Skin epidermis (tissue), 12 donors: Measurements from ENCODE around the gene TENT5C.
"Not testable (repeated sequence)": the region's sequence is repeated elsewhere in the genome, so short reads cannot be mapped to it uniquely, and the experiment has no call there.

Experiments used
- H3K27ac ChIP-seq, 21 experiments: fragments of 200-600 bp; sonication (generic) in 11 of 21; one replicate each; pipeline ENCODE4 v1.5.0; 2020; ENCODE audit warnings: mild to moderate bottlenecking in 3 of 21, inconsistent platforms in 2 of 21, moderate library complexity in 2 of 21
- H3K4me3 ChIP-seq, 7 experiments: fragments of 200-600 bp; sonication (generic) in 2 of 7; one replicate each; pipeline ENCODE4 v1.5.0; 2020; ENCODE audit warnings: inconsistent platforms in 2 of 7, mild to moderate bottlenecking in 2 of 7, moderate library complexity in 1 of 7

TENT5C gene

GRCh38 chr1:117605774-117606648 lies at the start of gene TENT5C:
TSS of gene TENT5C (plus strand) at chr1:117606048. CDS start at chr1:117622869, 16,821 bp downstream.
- Histone ChIP-seq H3K27ac (peak within 1 kb of the TSS; percentile 1 to 88 (median 64)), H3K4me3 (peak within 1 kb of the TSS; percentile 55 to 84 (median 68))

- H3K4me3 ChIP-seq: no peak overlapping the region
- no peak overlapping the region for H3K27ac ChIP-seq
Measured at GRCh38 chr1:117556341-117556740, 49.5 kb upstream of the TENT5C start.

- H3K27ac ChIP-seq: no peak overlapping the region
- H3K4me3 ChIP-seq: no peak overlapping the region
Measured at GRCh38 chr1:117556976-117557375, 48.9 kb upstream of the TENT5C start.

DNA sequence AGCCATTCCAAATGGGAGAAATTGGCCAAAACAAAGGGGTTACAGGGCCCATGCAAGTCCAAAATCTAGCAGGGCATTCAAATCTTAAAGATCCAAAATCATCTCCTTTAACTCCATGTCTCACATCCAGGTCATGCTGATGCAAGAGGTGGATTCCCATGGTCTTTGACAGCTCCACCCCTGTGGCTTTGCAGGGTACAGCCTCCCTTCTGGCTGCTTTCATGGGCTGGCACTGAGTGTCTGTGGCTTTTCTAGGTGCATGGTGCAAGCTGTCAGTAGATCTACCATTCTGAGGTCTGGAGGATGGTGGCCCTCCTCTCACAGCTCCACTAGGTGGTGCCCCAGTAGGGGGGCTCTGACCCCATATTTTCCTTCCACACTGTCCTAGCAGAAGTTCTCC lies 47.4 kb upstream of the TENT5C start:
- not testable (repeated sequence) for H3K4me3 ChIP-seq, H3K27ac ChIP-seq

DNA sequence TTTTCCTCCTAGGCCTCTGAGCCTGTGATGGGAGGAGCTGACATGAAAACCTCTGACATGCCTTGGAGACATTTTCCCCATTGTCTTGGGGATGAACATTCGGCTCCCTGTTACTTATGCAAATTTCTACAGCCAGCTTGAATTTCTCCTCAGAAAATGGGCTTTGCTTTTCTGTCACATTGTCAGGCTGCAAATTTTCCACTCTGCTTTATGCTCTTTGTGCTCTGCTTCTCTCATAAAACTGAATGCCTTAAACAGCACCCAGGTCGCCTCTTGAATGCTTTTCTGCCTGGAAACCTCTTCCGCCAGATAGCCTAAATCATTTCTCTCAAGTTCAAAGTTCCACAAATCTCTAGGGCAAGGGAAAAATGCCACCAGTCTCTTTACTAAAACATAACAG lies 46.7 kb upstream of the TENT5C start:
- Histone ChIP-seq H3K4me3 (no peak overlapping the region), H3K27ac (no peak overlapping the region)

DNA sequence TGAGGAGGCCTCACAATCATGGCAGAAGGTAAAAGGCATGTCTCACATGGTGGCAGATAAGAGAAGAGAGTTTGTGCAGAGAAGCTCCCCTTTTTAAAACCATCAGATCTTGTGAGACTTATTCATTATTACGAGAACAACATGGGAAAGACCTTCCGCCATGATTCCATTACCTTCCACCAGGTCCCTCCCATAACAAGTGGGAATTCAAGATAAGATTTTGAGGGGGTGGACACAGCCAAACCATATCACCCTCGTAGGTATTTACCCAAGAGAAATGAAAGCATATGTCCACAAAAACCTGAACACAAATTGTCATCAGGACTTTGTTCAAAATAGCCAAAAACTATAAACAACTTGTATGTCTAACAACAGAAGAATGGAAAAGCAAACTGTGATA lies 45.9 kb upstream of the TENT5C start:
- Histone ChIP-seq H3K4me3 (no peak overlapping the region), H3K27ac (no peak overlapping the region)

DNA sequence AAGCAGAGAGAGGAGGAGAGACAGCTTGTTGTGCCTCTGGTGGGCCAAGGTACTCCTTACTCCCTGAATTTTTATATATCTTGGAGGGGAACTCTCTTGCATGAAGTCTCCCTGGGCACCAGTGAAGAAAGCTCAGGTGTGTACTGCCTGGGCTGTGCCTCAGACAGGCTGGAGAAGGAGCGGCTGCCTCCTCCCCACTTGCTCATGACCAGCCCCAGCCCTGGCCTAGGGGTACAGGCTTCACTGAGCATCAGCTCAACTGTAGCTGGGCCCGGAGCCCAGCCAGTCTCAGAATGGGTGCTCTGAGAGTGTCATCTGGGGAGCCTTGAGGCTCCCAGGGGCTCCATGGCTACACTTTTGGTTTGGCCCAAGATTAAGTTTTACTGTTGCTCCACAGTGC lies 44.8 kb upstream of the TENT5C start:
- H3K27ac ChIP-seq: no peak overlapping the region

GRCh38 chr1:117561551-117561950 lies 44.3 kb upstream of the TENT5C start:
- H3K4me3 ChIP-seq: no peak overlapping the region
- no peak overlapping the region for H3K27ac ChIP-seq

More for the DNA sequence above, 44.8 kb upstream of the TENT5C start:
- H3K4me3 ChIP-seq: no peak overlapping the region

GRCh38 chr1:117562581-117563491 lies 43.0 kb upstream of the TENT5C start:
- no peak overlapping the region for H3K27ac ChIP-seq

DNA sequence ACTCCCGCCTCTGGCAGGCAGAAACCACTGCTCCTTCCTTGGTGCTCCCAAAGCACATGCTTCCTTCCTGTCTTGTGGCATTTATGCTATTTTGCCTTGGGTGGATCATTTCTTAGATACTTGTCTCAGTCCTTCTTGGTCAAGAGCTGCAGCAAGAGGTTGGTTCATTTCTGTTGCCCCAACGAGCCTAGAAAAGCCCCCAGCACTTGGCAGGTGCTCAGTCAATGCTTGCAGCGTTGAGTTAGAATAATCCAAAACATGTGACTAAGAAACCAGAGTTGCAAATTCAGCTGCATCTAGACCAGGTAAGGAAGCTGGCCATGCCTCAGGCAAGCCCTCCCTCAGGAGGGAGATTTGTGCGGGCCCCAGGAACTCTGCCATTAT lies 42.4 kb upstream of the TENT5C start:
- H3K4me3 ChIP-seq: no peak overlapping the region
- no peak overlapping the region for H3K27ac ChIP-seq

More at GRCh38 chr1:117562581-117563491, 43.0 kb upstream of the TENT5C start:
- no peak overlapping the region for H3K4me3 ChIP-seq

DNA sequence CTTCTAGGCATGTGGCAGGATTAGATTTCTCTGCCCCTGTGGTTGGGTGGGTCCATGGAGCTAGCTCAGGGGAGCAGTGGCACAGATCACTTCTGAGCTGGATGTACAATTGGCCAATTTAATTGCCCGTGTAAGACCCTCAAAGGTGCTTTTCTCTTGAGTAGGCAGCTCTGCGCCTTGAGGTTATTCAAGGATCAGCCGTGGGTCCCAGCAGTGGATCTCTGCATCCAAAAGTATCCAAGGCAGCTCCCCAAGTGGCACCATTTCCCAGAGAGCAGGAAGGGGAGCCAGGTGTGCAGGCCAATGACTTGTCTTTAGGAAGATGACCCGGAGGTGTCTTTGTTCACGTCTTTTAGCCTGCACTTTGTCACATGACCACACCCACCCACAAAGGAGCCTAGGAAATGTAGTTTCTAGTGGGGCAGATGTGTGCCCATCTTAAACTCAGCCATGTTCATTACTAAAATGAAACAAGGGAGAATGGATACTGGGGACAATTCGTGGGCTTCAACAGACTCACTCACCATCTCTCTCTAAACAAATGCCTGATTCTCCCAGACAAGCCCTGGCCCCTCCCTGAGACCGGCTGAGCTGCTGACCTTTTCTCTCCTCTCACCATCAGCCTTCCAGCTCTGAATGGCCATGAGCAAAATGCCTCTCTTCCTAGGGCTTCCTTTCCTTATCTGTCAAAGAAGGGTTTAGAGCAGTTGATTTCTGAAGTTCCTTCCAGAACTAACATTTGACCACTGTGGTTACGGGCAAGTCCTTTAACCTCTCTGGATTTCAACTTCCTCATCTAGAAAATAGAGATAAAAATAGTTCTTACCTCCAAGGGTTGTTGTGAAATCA lies 41.4 kb upstream of the TENT5C start:
- Histone ChIP-seq H3K27ac (no peak overlapping the region), H3K4me3 (no peak overlapping the region)

DNA sequence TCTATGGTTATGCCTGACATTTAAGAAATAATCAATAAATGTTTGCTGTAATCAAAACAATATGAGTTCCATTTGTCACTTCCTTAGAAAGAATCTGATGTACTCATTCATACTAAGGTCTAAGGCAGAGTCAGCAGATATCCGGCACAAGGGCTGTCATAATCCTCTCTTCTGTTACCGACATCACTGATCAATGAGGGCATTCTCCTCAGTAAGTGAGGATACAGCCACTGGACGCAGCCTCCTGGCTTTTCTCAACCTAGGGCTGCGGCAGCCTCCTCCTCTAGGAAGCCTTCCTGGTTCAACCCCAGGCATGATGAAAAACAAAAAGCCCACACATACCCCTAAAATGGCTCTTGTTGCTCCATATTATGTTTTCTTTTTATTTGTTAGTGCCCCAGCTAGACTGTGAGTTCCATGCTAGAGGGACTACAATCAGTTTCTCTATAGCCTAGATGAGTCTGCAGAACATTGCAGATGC lies 40.7 kb upstream of the TENT5C start:
- no peak overlapping the region for H3K4me3 ChIP-seq
- no peak overlapping the region for H3K27ac ChIP-seq

DNA sequence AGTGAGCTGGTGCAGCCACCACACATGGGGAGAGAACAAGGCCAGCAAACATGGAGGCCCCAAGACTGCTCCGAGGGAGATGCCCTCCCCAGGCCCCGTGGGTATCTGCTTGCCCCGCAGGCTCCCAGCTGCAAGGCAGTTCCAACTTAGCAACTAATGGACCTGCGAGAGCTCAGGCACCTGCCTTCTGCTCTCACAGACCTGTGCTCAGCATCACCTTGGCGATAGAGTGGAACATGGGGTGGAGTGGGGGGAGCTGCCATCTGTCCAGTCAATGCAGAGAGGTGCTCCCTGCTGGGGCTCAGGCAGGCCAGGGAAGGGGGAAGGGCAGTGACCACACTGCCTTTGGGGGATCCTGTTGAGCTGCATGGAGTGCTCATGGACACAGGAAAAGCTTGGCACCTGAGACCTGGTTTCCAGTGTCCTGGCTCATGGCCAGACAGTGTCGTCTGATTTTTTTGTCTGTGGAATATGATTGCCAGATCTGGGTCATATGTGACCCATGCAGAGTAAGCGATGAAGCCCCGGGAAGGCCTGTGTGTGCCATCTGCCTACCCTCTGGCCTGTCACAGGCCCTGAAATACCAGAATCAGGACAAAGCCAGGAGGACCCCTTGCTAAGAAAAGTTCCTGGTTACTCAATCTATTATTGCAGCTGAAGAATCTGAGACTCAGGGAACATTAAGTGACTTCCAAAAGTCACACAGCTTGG lies 39.9 kb upstream of the TENT5C start:
- Histone ChIP-seq H3K27ac (no peak overlapping the region), H3K4me3 (no peak overlapping the region)

GRCh38 chr1:117566556-117566955 lies 39.3 kb upstream of the TENT5C start:
- Histone ChIP-seq H3K4me3 (no peak overlapping the region), H3K27ac (no peak overlapping the region)

- Histone ChIP-seq H3K4me3 (no peak overlapping the region), H3K27ac (no peak overlapping the region)
Measured at GRCh38 chr1:117567435-117567834, 38.4 kb upstream of the TENT5C start.

DNA sequence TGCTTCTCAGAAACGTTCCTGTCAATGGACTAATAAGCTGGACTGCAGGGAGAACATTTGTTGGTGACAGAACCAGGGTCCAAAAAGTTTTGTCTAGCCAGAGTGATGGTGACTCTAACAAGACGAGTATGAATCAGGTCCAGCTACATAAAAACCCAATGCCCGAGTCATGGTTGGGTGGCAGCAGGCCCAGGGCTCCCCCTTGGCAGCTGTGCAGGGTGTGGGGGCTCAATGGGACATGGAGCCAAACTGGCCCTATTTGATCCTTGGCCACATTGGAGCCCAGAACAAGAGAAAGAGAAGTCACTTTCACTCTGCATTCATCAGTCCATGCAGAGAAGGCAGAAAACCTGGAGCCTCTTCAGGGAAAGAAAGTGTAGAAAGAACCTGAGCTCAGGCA lies 37.9 kb upstream of the TENT5C start:
- Histone ChIP-seq H3K27ac (no peak overlapping the region), H3K4me3 (no peak overlapping the region)

DNA sequence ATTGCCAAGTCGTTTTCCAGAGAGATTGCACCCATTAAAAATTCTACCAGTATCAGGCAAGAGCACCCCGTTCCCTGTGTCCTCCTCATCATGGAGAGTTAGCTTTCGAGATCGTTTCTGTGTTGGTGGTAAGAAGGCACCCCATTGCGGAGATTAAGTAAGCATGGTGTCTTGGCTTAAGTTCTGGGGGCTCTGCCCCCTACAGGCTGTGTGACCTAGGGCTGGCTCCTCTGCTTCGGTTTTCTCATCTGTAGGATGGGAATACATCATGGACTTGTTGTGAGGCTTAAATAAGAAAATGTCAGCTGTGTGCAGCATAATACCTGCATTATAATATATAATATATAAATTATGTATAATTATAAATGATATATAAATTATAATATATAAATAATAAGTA lies 36.8 kb upstream of the TENT5C start:
- Histone ChIP-seq H3K4me3 (no peak overlapping the region), H3K27ac (no peak overlapping the region)

GRCh38 chr1:117569856-117570255 lies 36.0 kb upstream of the TENT5C start:
- Histone ChIP-seq H3K27ac (no peak overlapping the region), H3K4me3 (no peak overlapping the region)

DNA sequence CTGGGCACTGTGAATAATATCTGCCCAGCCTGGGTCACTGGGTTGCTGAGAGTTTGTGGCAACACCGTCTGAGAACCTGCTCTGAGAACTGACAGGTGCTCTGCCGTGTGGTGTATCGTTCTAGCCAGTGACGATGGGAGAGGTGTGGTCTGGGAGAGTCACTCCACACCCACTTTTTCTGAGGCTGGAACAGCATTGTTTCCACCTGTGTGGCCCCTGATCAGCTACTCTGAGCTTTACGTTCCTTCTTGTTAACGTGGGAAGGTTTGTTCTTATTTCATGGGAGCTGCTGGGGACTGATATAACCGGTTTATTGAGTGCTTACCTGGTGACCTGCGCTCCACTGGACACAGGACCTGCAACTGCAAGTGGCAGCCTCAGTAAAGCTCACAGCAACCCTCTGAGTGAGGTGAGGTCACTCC lies 34.8 kb upstream of the TENT5C start:
- Histone ChIP-seq H3K4me3 (no peak overlapping the region), H3K27ac (no peak overlapping the region)
